HEK293 (cell line): ENCODE results near the gene ANO6.

ENCODE experiments used
- CTCF ChIP-seq: fragments of 450-650 bp; formaldehyde crosslinking; IDR thresholded peaks from 2 replicates; pipeline ENCODE4 v1.5.1; 2016; ENCODE audit warnings: missing biosample characterization, missing genetic modification characterization
- GLI4 ChIP-seq: fragments of 450-650 bp; formaldehyde crosslinking; IDR thresholded peaks from 2 replicates; pipeline ENCODE4 v1.5.1; 2016; ENCODE audit warnings: missing biosample characterization, missing genetic modification characterization
- REST ChIP-seq: fragments of 450-650 bp; formaldehyde crosslinking; IDR thresholded peaks from 2 replicates; pipeline ENCODE4 v1.5.1; 2016; ENCODE audit warnings: missing biosample characterization, missing genetic modification characterization
- TCF7L2 ChIP-seq: IDR thresholded peaks from 2 replicates; pipeline ENCODE4 v1.6.1; 2011; ENCODE audit warnings: low read depth, mild to moderate bottlenecking, inconsistent platforms, low read length, moderate library complexity, borderline replicate concordance
- YY1 ChIP-seq: fragments of 450-650 bp; formaldehyde crosslinking; IDR thresholded peaks from 2 replicates; pipeline ENCODE4 v1.5.1; 2018; ENCODE audit warnings: missing biosample characterization, missing genetic modification characterization
- ZBTB26 ChIP-seq: fragments of 450-650 bp; formaldehyde crosslinking; optimal IDR thresholded peaks from 2 replicates; pipeline ENCODE3; 2016; ENCODE audit warnings: missing biosample characterization, mild to moderate bottlenecking, missing genetic modification characterization
- ZNF121 ChIP-seq: fragments of 450-650 bp; formaldehyde crosslinking; IDR thresholded peaks from 2 replicates; pipeline ENCODE4 v1.5.1; 2016; ENCODE audit warnings: missing biosample characterization, missing genetic modification characterization
- ZNF24 ChIP-seq: fragments of 450-650 bp; formaldehyde crosslinking; IDR thresholded peaks from 2 replicates; pipeline ENCODE4 v1.5.1; 2016; ENCODE audit warnings: missing biosample characterization, missing genetic modification characterization
- ZNF37A ChIP-seq: fragments of 450-650 bp; IDR thresholded peaks from 2 replicates; pipeline ENCODE4 v1.5.1; 2018; ENCODE audit warnings: missing biosample characterization, missing genetic modification characterization
- ZNF514 ChIP-seq: fragments of 450-650 bp; formaldehyde crosslinking; IDR thresholded peaks from 2 replicates; pipeline ENCODE4 v1.5.1; 2016; ENCODE audit warnings: missing biosample characterization, missing genetic modification characterization
- ZNF701 ChIP-seq: fragments of 450-650 bp; formaldehyde crosslinking; IDR thresholded peaks from 2 replicates; pipeline ENCODE4 v1.5.1; 2016; ENCODE audit warnings: missing biosample characterization, missing genetic modification characterization
- ZNF707 ChIP-seq: fragments of 450-650 bp; formaldehyde crosslinking; IDR thresholded peaks from 2 replicates; pipeline ENCODE4 v1.5.1; 2016; ENCODE audit warnings: missing biosample characterization, missing genetic modification characterization
- TF ChIP-seq, protein P1 (sequence below): fragments of 450-650 bp; formaldehyde crosslinking; IDR thresholded peaks from 2 replicates; pipeline ENCODE4 v1.5.1; 2016; ENCODE audit warnings: missing biosample characterization, missing genetic modification characterization, low read depth
- TF ChIP-seq, protein P2 (sequence below): fragments of 450-650 bp; formaldehyde crosslinking; IDR thresholded peaks from 2 replicates; pipeline ENCODE4 v1.5.1; 2016; ENCODE audit warnings: missing biosample characterization, missing genetic modification characterization

DNA sequence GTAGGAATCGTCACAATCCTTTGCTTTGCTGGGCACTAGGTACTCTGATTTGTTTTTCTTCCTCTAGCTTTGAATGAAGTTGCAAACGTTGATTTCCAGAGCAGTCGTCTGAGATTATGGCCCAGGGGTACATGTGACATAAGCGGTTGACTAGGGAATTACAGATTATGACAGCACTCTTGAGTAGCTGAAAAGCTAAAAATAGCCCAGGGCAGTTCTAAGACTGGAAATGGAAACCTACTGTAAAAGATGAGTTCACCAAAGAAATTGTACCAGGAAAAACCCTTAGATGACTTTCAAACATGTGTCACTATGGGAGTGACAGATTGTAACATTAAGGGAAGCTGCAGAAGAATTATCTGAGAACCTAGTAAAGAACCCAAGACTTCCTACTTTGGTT is 108.5 kb downstream of the ANO6 start:
- TF ChIP-seq CTCF (tag by site-specific recombination): no peak
- no peak for TF ChIP-seq ZNF121 (tag by site-specific recombination)
- no peak for TF ChIP-seq ZNF37A (tag by site-specific recombination)
- no peak for TF ChIP-seq ZNF24 (tag by site-specific recombination)
- TF ChIP-seq TCF7L2: no peak
- TF ChIP-seq ZNF701: no peak
- TF ChIP-seq, protein P1, sequence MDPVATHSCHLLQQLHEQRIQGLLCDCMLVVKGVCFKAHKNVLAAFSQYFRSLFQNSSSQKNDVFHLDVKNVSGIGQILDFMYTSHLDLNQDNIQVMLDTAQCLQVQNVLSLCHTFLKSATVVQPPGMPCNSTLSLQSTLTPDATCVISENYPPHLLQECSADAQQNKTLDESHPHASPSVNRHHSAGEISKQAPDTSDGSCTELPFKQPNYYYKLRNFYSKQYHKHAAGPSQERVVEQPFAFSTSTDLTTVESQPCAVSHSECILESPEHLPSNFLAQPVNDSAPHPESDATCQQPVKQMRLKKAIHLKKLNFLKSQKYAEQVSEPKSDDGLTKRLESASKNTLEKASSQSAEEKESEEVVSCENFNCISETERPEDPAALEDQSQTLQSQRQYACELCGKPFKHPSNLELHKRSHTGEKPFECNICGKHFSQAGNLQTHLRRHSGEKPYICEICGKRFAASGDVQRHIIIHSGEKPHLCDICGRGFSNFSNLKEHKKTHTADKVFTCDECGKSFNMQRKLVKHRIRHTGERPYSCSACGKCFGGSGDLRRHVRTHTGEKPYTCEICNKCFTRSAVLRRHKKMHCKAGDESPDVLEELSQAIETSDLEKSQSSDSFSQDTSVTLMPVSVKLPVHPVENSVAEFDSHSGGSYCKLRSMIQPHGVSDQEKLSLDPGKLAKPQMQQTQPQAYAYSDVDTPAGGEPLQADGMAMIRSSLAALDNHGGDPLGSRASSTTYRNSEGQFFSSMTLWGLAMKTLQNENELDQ (tag by site-specific recombination): no peak
- TF ChIP-seq REST (tag by site-specific recombination): no peak
- no peak for TF ChIP-seq GLI4 (tag by site-specific recombination)
- TF ChIP-seq ZNF707 (tag by site-specific recombination): no peak
- TF ChIP-seq ZNF514 (tag by site-specific recombination): no peak
- no peak for TF ChIP-seq YY1 (tag by site-specific recombination)
- no peak for TF ChIP-seq ZBTB26
- TF ChIP-seq, protein P2, sequence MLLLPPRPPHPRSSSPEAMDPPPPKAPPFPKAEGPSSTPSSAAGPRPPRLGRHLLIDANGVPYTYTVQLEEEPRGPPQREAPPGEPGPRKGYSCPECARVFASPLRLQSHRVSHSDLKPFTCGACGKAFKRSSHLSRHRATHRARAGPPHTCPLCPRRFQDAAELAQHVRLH (tag by site-specific recombination): no peak
